ENCODE results near the gene TARBP2.

- TF ChIP-seq, protein P1, sequence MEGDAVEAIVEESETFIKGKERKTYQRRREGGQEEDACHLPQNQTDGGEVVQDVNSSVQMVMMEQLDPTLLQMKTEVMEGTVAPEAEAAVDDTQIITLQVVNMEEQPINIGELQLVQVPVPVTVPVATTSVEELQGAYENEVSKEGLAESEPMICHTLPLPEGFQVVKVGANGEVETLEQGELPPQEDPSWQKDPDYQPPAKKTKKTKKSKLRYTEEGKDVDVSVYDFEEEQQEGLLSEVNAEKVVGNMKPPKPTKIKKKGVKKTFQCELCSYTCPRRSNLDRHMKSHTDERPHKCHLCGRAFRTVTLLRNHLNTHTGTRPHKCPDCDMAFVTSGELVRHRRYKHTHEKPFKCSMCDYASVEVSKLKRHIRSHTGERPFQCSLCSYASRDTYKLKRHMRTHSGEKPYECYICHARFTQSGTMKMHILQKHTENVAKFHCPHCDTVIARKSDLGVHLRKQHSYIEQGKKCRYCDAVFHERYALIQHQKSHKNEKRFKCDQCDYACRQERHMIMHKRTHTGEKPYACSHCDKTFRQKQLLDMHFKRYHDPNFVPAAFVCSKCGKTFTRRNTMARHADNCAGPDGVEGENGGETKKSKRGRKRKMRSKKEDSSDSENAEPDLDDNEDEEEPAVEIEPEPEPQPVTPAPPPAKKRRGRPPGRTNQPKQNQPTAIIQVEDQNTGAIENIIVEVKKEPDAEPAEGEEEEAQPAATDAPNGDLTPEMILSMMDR (IDR thresholded peaks at IDR 0.05), result no peak
- no peak for TF ChIP-seq POLR2A (IDR thresholded peaks at IDR 0.05)
Observed at GRCh38 chr12:53492830-53493609, 8.1 kb upstream of the TARBP2 start.

Measured in lower leg skin (tissue), 3 donors.